Heart left ventricle (tissue), 16 donors: ENCODE data around the gene EFHC1. TPM values are rescaled to one million over a fixed set of nuclear protein-coding genes. Genes with fewer than 3 reads are reported as not detected.
A peak's percentile ranks its signal among the peaks of the same experiment; 100 is the strongest.

Source experiments
- ATAC-seq, 4 donors: fragments of 200-7000 bp; cut with Tn5 transposase; one replicate each; pipeline ENCODE4 v1.9.1; 2020 to 2022; ENCODE audit warnings: moderate library complexity in 4 of 4, mild to moderate bottlenecking in 3 of 4, moderate number of reproducible peaks in 1 of 4
- DNase-seq, 5 donors: peaks; one replicate each; pipeline ENCODE4 v3.0.0-alpha.2; 2020
- H3K27ac ChIP-seq, 12 donors: fragments of 200-600 bp; sonication (generic) in 4 of 12; one replicate each; pipeline versions ENCODE4 v1.5.0 to v1.8.0; 2016 to 2022; ENCODE audit warnings: mild to moderate bottlenecking in 2 of 12
- H3K27me3 ChIP-seq, 9 donors: fragments of 200-600 bp; sonication (generic) in 2 of 9; one replicate each; pipeline versions ENCODE4 v1.5.1 to v1.8.0; 2016 to 2022; ENCODE audit warnings: mild to moderate bottlenecking in 3 of 9
- H3K36me3 ChIP-seq, 9 donors: fragments of 200-600 bp; sonication (generic) in 2 of 9; one replicate each; pipeline versions ENCODE4 v1.5.0 to v1.8.0; 2018 to 2022; ENCODE audit warnings: mild to moderate bottlenecking in 2 of 9
- H3K4me1 ChIP-seq, 12 donors: fragments of 200-600 bp; sonication (generic) in 4 of 12; one replicate each; pipeline versions ENCODE4 v1.5.0 to v1.8.0; 2016 to 2022; ENCODE audit warnings: mild to moderate bottlenecking in 3 of 12
- H3K4me3 ChIP-seq, 12 donors: fragments of 200-600 bp; sonication (generic) in 4 of 12; one replicate each; pipeline versions ENCODE4 v1.5.0 to v1.8.0; 2017 to 2022; ENCODE audit warnings: mild to moderate bottlenecking in 9 of 12, moderate library complexity in 4 of 12
- H3K9me3 ChIP-seq, 12 donors: fragments of 200-600 bp; sonication (generic) in 4 of 12; one replicate each; pipeline versions ENCODE4 v1.5.0 to v1.8.0; 2016 to 2022; ENCODE audit warnings: mild to moderate bottlenecking in 1 of 12
- POLR2A ChIP-seq, 2 donors: fragments of 450-650 bp; IDR thresholded peaks; one replicate each; pipeline ENCODE4 v1.6.1; 2017; ENCODE audit warnings: antibody characterized with exemption in 2 of 2, mild to moderate bottlenecking in 2 of 2, moderate library complexity in 2 of 2
- WGBS, 4 donors: extraction: QIAGEN DNeasy Blood & Tissue Kit in 2 of 4; methylation state at CpG; one replicate each; pipeline versions ENCODE4 v1.1.5 to v1.1.7; 2013 to 2018; 5-methylcytosine and 5-hydroxymethylcytosine counted together
- intact Hi-C, 10 donors: fragments of 100-400 bp; cut with DNase I; formaldehyde crosslinking; loops; one replicate each; pipeline versions ENCODE4 v1.11.1 to v1.14.2; 2022
- polyA plus RNA-seq, 2 donors: library from polyadenylated mRNA; stranded (reverse); fragments of 200-250 nt; gene quantifications; one replicate each; pipeline ENCODE4 v1.2.3, GENCODE V29; 2013
- total RNA-seq, 9 donors: library from RNA; depleted of rRNA in 2 of 9; stranded (reverse); fragments of >200 nt in 2 of 9; fragmentation: NEBNext Ultra II Directional in 3 of 9; extraction: Animal tissue kit (Norgen Biotek cat#: 25700) in 3 of 9; gene quantifications; one replicate each; pipeline versions ENCODE4 v1.1.0 to v1.2.4, GENCODE V29; 2016 to 2023
- TF ChIP-seq, protein P1 (sequence below), 12 donors: fragments of 200-600 bp; sonication (generic) in 4 of 12; IDR thresholded peaks; one replicate each; pipeline versions ENCODE4 v1.5.0 to v1.8.0; 2018 to 2022; ENCODE audit warnings: antibody characterized with exemption in 12 of 12, mild to moderate bottlenecking in 5 of 12
- donor health status: ischemic (EF 13 %, LVEDD 7.1; RV severe dilation, severe dysfunction).
- donor health status: healthy with polysubstance abuse.
- donor health status: DM: no; HTN: yes; CAD: no.
- donor health status: DM: no; HTN: no; CAD: no.
- donor health status: ischemic (EF 25% LVEDD 6.9; RV normal size, moderate dysfunction).
- donor health status: ischemic (EF 25% LVEDD 5.7; RV mildly dilated, moderate dysfunction).
- donor health status: healthy.
- donor health status: DM: yes; HTN: yes; CAD: no.
- donor health status: ischemic (EF 35%, LVEDD 5.7; RV mildly dilated, moderate dysfunction).
- donor health status: nonischemic (EF 11% LVEDD 7.7; RV severe dilation, severe dysfunction).
- donor health status: DM: yes; HTN: yes; CAD: no.
- donor health status: PGD.
- donor health status: ischemic (EF 29% LVEDD 5.4; RV normal size, mild dysfunction).
- donor health status: nonischemic (EF 23%, LVEDD 6.1; RV moderate dilation, normal function).

EFHC1 gene
- total and polyA plus RNA-seq, 11 donors = 2.6 to 14.4 (median 4.3) TPM

DNA sequence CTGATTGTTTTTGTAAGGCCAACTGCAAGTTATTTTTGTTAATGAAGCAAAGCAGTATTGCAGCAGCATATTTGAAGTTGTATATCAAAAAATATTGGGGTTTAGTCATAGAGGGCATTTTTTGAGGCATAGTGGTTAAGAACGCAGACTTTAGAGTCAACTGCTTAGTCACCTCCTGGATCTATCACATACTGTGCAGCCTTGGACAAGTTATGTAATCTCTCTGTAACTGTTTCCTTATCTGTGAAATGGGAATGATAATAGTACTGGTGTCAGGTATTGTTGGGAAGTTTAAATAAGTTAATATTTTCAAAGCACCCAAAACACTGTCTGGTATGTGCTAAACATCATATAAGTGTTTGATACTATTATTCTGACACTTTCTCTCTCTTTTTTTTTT lies 27.2 kb upstream of the EFHC1 start:
- ATAC-seq (no peak), DNase-seq (no peak)
- Histone ChIP-seq H3K27ac (no peak overlapping the region), H3K9me3 (no peaks in the 10 kb centered on the region), H3K4me1 (peaks cover 0 to 39% (median 12%) of the 10 kb centered on the region in 12 donors), H3K36me3 (no peaks in the 10 kb centered on the region), H3K4me3 (no peak overlapping the region), H3K27me3 (no peaks in the 10 kb centered on the region)
- no peak for TF ChIP-seq POLR2A (IDR thresholded peaks at IDR 0.05)
- TF ChIP-seq, protein P1, sequence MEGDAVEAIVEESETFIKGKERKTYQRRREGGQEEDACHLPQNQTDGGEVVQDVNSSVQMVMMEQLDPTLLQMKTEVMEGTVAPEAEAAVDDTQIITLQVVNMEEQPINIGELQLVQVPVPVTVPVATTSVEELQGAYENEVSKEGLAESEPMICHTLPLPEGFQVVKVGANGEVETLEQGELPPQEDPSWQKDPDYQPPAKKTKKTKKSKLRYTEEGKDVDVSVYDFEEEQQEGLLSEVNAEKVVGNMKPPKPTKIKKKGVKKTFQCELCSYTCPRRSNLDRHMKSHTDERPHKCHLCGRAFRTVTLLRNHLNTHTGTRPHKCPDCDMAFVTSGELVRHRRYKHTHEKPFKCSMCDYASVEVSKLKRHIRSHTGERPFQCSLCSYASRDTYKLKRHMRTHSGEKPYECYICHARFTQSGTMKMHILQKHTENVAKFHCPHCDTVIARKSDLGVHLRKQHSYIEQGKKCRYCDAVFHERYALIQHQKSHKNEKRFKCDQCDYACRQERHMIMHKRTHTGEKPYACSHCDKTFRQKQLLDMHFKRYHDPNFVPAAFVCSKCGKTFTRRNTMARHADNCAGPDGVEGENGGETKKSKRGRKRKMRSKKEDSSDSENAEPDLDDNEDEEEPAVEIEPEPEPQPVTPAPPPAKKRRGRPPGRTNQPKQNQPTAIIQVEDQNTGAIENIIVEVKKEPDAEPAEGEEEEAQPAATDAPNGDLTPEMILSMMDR (IDR thresholded peaks at IDR 0.05) = no peak
- intact Hi-C loops = no loop called here
- WGBS, 4 donors = 92 to 96% (median 94%) methylated on average over 1 of the region's 1 CpG

DNA sequence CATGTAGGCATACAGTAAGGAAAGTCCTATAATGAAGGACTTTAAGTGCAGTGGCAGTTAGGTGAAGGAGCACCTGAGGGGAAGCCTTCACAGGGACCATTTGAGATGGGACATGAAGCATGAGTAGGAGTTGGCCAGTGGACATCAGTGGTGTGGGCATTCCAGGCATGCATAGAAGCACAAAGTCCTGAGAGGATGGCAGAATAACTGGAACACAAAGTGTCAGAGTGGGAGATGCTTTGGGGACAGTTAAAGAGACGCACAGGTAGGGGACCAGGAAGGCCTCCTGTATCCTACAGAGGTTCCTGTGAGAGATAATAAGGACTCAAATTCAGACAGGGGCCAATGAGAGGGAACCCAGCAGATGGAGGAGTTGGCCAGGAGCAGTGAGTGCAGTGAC lies 26.4 kb upstream of the EFHC1 start:
- no peak for ATAC-seq
- intact Hi-C loops = no loop called here
- no peak for DNase-seq
- Histone ChIP-seq H3K4me1 (peaks cover 0 to 35% (median 12%) of the 10 kb centered on the region in 12 donors), H3K4me3 (no peak overlapping the region), H3K9me3 (no peaks in the 10 kb centered on the region), H3K27ac (peak overlapping the region in 1 of 12 donors; percentile 15), H3K36me3 (no peaks in the 10 kb centered on the region), H3K27me3 (no peaks in the 10 kb centered on the region)
- no peak for TF ChIP-seq POLR2A (IDR thresholded peaks at IDR 0.05)
- TF ChIP-seq, protein P1 (IDR thresholded peaks at IDR 0.05) = no peak
- 93 to 100% (median 100%) methylated on average over 1 of the region's 1 CpG for WGBS, 4 donors

DNA sequence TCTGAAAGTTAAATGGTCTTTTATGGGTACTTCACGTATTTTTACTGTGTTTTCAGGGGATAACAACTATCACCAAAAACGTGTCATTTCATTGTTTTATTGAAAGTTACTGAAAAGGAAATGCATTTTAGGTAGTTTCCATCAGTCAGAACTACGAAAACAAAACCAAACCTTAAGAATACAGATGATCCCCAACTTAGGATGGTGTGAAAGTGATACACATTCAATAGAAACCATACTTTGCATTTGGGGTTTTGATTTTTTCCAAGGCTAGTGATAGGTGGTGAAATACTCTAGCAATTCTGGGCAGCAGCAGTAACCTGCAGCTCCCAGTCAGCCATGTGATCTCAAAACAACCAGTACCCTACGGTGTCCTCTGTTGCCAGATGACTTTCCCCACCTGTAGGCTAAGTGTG lies 25.9 kb upstream of the EFHC1 start:
- H3K27ac ChIP-seq = peak overlapping the region in 1 of 12 donors; percentile 15
- 82 to 89% (median 86%) methylated on average over 4 of the region's 4 CpGs for WGBS, 4 donors

DNA sequence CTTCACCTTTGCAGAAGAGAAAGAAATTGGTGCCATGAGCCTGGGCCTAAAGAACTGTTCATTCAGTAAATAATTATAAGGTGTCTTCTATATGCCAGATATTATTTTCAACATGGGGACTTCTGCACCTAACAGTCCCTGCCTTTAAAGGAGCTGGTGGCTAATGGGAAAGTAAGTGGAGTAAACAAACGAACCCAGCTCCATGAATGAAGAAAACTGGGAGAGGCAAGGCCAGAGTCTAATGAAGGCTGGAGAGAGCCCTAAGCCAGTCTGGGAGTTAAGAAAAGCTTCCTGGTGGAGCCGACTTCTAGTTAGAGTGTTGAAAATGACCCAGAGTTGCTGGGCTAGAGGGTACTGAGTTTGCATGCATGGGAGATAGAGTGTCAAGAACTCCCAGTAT lies 24.2 kb upstream of the EFHC1 start:
- Histone ChIP-seq H3K4me1 (peaks cover 0 to 20% (median 0%) of the 10 kb centered on the region in 12 donors), H3K4me3 (no peak overlapping the region), H3K27ac (no peak overlapping the region), H3K9me3 (no peaks in the 10 kb centered on the region), H3K36me3 (no peaks in the 10 kb centered on the region), H3K27me3 (no peaks in the 10 kb centered on the region)
- 80 to 91% (median 83%) methylated on average over 2 of the region's 2 CpGs for WGBS, 4 donors
- ATAC-seq (no peak), DNase-seq (no peak)
- intact Hi-C loops = loop anchor here in 5 of 10 donors (5.0 kb wide), 2 partner anchors 94 to 109 kb away; no protein-coding TSS in a partner anchor
- TF ChIP-seq POLR2A (IDR thresholded peaks at IDR 0.05) = no peak
- TF ChIP-seq, protein P1 (IDR thresholded peaks at IDR 0.05) = no peak

More for the DNA sequence above, 25.9 kb upstream of the EFHC1 start:
- DNase-seq = no peak
- no peaks in the 10 kb centered on the region for H3K9me3 ChIP-seq
- no peak overlapping the region for H3K4me3 ChIP-seq
- no peaks in the 10 kb centered on the region for H3K27me3 ChIP-seq
- no peak for TF ChIP-seq POLR2A (IDR thresholded peaks at IDR 0.05)
- H3K36me3 ChIP-seq = no peaks in the 10 kb centered on the region
- peaks cover 0 to 33% (median 10%) of the 10 kb centered on the region in 12 donors for H3K4me1 ChIP-seq
- intact Hi-C loops = no loop called here
- no peak for ATAC-seq
